HG03060 (cell line): Measurements from ENCODE around the gene TNFSF15.

ENCODE experiments used
- ATAC-seq: cut with Tn5 transposase; IDR thresholded peaks from one replicate; pipeline ENCODE4 v1.9.1; 2021; ENCODE audit warnings: low read depth, moderate number of reproducible peaks; ENCODE audit not compliant: unreplicated experiment

The TNFSF15 gene

DNA sequence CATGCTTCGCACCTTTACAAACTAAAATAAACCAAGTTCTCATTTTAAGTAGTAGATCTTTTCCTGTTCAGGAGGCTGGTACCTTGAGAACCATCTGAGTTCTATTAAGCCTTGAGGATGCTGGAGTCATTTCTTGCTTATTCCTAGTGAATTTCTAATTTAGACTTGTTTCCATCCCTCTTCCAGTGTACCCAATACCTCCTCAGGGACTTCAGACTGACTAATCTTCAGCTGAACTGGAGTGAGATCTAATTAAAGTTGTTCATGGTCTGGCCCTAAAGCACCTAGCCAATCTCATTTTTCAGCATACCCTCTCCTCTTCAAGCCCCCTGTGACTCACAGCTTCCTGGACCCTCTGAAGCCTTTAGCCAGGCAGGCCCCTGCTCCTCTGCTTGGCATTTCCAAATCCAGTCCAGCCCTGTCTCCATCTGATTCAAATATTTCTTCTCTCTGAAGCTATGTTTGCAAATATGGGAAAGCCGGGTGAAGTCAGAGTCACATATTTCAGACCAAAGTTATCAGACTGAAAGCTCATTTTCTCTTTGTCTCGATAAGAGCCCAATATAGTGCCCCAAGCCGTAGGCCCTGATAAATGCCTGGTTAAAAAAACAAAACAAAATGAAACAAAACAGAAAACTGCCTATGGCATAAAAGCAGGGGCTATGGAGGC is 19.4 kb upstream of the TNFSF15 start:
- ATAC-seq = no peak

GRCh38 chr9:114824110-114824509 is 18.3 kb upstream of the TNFSF15 start:
- no peak for ATAC-seq

GRCh38 chr9:114823441-114823840 is 17.6 kb upstream of the TNFSF15 start:
- ATAC-seq = no peak

DNA sequence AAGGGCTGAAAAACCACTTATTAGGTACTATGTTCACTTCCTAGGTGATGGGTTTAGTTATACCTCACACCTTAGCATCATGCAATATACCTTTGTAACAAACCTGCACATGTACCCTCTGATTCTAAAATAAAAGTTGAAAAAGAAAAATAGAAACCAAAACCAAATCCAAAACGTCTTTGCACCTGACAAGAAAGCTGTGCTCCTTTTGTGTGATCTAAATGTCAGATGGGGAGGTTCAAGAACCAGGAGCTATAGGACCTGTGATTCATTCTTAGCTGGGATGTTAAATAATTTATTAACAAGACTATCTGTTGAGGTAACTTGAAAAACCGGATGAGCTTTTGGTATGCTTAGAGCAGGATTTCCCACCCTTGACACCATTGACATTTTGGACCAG is 16.9 kb upstream of the TNFSF15 start:
- no peak for ATAC-seq

DNA sequence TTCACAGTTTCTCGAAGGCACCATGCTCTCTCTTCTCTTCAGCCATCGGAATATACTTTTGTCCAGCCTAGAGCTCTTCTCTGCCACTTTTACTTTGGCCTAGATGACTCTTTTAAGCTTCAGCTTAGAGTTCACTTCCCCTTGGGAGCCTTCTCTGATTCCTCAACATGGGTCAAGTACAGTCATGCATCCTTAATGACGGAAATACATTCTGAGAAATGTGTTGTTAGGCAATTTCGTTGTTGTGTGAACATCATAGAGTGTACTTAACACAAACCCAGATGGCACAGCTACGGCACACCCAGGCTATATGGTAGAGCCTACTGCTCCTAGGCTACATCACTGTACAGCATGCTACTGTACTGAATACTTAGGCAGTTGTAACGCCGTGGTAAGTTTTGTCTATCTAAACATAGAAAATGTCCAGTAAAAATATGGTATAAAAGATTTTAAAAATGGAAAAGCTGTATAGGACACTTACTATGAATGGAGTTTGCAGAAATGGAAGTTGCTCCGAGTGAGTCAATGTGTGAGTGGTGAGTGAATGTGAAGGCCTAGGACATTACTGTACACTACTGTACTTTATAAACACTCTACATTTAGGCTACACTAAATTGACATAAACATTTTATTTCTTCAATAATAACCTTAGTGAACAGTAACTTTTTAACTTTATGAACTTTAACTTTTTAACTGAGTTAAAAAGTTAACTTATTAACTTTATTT is 15.1 kb upstream of the TNFSF15 start:
- no peak for ATAC-seq

- ATAC-seq = no peak
Measured at GRCh38 chr9:114818178-114818577, 12.3 kb upstream of the TNFSF15 start.

- ATAC-seq = no peak
Measured at GRCh38 chr9:114813717-114814418, 8.0 kb upstream of the TNFSF15 start.

GRCh38 chr9:114811966-114812636 is 6.3 kb upstream of the TNFSF15 start:
- ATAC-seq = no peak

- no peak for ATAC-seq
Measured at GRCh38 chr9:114811301-114811700, 5.5 kb upstream of the TNFSF15 start.

DNA sequence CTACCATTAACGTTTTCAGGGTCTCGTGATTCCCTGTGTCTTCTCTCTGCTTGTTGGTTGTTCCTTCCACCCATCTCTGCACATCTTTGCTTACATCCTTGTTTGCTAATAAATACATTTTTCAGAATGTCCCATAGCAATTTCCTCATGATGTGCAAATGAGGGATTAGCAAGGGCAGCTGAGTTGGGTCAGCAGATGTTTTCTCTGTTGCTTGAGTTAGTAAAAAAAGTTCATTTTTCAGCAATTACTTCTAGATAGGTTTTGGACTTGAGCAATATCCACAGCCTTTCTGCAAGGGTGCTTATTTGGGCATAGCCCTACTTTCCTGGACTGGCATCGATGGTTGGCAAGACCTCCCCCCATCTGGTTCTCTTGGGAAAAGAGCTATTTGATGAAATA is 4.8 kb upstream of the TNFSF15 start:
- no peak for ATAC-seq

- peak; percentile 26 for ATAC-seq
Measured at GRCh38 chr9:114806526-114806900, 674 bp upstream of the TNFSF15 start.

DNA sequence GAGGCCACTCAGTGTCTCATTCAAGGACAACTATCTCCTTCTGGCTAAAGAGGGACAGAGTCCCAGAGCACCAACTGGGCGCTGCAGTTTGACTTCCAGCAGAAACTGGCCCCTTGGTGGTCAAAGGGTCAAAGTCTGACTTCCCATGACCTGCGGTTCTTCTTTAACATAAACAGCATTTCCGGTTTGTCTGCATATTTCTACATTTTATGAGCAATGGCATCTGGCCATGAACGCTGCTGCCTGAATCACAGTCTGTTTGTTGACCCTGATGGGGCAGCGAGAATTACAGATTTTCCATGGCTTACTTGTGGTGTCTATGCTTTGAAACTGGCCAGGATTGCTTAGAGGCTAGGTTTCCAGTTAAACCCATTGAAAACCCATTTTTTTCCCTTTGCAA is 1.3 kb downstream of the TNFSF15 start:
- no peak for ATAC-seq

- ATAC-seq = no peak
Measured at GRCh38 chr9:114803479-114804265, 2.2 kb downstream of the TNFSF15 start.

GRCh38 chr9:114799925-114800324 is 5.9 kb downstream of the TNFSF15 start:
- no peak for ATAC-seq

GRCh38 chr9:114799441-114799840 is 6.4 kb downstream of the TNFSF15 start:
- no peak for ATAC-seq

DNA sequence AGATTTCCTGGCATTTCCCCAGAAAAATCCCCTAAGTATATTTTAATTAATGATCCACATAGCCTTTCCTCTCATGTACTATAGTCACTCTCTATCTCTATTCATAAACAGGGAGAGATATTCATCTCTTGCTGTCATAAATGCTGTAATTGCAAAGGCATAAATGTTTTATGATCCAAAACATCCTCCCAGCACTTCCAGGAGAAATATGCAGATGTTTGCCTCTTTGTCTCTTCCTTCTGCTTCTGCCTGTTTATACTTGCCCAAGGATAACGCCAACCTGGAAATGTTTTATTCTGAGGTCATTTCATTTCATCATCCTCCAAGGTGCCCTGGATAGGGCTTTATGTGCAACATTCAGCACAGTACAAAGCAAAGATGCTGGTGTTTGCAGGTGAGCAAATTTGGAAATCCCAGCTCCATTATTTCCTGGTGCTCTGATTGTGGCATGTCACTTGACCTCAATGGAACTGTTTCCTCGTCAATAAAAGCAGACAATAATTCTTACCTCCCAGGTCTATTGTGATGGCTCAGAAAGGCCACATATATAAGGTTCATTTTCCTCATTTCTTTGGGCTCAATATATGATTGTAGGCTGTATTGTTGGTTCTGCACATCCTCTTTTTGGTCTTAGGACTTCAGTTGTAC is 6.9 kb downstream of the TNFSF15 start:
- no peak for ATAC-seq

- no peak for ATAC-seq
Measured at GRCh38 chr9:114798101-114798500, 7.7 kb downstream of the TNFSF15 start.

- no peak for ATAC-seq
Measured at GRCh38 chr9:114792396-114792795, 13.4 kb downstream of the TNFSF15 start.

- ATAC-seq = no peak
Measured at GRCh38 chr9:114791736-114792135, 14.1 kb downstream of the TNFSF15 start.

DNA sequence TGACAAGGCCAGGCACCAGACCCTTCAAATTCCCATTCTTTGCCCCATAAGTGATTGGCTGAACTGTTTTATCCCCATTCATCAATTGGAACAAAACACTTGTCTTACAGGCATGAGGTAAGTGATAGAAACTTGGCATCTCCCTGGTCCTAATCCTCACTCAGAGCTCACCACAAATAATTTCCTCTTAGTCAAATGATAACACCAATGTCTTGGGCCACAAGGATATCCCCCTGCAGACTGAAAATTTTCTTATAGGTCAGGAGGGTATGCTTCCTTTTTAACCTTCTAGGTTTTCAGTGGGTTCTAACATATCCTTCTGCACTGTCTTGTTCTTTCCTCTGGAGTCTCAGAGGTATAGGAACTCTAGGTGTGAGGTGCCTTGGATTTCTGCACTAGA is 14.5 kb downstream of the TNFSF15 start:
- ATAC-seq = no peak
